NCI-H146 treated with DMSO at 0.1 percent for 48 hours (cell line): ENCODE measurements around the gene PXMP4.

ENCODE experiments used
- DNase-seq: peaks from one replicate; lab custom pipeline; 2025; ENCODE audit not compliant: unreplicated experiment; lab: John Stamatoyannopoulos, UW

PXMP4 gene

DNA sequence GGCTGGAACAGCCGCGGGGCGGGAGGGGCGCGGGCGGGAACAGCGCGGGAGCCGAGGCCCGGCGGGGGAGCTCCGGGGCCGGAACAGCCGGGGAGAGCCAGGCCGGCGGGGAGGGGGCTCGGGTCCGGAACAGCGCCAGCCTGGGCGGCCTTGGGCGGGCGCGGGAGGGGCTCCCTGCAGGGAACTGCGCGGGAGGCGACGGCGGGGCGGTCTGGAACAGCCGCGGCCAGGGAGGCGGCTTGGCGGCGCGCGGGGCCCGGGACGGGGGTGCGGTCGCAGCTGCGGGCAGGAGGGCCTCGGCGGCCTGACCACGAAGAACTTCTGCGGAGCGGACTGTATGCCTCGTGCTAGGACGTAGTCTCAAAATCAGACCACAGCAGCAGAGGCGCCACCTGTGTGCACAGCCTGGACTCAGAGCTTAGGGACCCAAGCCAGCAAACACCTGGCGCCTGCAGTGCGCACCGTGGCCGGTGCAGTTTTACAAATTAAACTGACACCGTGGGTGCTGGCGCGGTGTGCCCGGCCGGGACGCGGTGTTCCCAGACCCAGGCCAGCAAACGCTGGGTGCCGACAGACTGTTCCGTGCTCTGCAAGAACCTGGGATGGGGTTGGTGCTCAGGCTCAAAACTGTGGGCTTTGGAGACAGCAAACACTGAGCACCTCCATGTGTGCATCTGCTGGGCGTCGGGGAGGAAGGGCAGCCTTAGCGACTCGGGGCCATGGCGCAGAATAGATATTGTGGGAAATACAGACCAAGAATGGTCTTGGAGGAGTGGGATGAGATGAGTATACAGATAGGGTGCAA is 12.3 kb upstream of the PXMP4 start:
- peak; percentile 85 for DNase-seq

DNA sequence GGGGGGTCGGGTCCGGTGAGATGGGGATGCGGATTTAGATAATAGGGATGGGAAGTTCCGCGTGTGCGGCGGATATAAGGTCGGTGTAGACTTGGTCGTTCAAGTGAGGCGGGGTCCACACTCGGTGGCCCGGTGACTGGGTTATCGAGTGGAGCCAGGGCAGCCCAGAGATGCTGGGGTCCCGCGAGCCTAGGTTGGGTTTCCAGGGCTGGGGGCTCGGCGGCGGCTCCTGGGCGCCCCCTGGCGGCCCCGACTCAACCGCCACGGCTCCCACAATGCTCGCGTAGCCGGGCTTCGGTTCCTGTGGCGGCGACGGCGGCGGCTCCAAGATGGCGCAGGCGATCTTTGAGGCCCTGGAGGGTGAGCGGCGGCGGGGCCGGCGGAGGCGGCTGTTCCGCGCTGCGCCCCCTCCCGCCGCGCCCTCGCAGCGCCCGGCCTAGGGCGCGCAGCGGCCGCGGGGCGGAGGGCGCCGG is 11.6 kb upstream of the PXMP4 start, which contains the start of gene ZNF341:
Gene ZNF341, plus strand, starts transcription at position 304 of the 473 bp plus-strand sequence. Its CDS starts 26 bp downstream, at position 330.
- DNase-seq, result peak; percentile 85

DNA sequence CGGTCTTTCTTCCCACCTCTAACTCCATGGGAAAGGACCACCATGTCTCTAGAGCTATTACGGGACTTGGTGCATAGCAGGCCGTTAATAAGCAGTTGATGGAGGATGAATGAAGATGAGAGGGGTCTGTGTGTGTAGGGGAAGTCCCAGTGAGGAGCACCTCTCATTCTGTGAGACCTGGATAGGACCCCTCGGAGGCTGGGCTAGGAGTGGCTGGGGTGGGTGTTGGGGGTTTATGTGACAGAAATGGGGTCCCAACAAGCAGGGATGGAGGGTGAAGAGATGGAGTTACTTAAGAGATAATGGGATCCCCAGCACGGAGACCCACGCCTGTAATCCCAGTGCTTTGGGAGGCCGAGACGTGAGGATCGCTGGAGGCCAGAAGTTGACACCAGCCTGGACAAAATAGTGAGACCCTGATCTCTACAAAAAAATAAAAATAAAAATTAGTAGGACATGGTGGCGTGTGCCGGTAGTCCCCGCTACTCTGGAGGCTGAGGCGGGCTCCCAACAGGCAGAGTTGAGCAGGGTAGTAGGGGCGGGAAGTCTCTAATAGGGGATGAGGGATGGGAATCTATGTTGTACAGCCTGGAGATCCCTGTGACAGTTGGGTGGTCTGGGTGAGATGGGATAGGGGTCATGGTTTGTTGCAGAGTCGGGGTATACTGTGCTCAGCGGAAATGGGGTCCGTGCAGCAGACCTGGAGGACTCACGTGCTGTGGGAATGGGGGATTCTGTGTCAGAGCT is 11.0 kb upstream of the PXMP4 start:
- no peak for DNase-seq

DNA sequence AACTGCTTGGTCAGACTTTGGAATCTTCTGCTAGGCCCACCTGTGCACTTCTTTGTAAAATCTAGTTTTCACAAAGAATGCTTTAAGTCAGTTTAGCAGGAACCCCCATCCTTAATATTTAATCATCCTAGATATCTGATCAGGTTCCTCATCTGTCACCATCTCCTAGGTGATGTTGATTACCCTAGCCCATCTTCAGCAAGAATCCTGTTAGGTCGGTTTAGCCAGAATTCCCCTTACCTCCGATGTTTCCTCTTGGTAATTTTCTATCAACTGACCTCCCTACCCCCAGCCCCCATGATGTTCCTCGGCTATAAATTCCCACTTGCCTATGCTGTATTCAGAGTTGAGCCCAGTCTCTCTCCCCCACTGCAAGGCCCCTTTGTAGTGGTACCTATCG is 9.0 kb upstream of the PXMP4 start:
- no peak for DNase-seq

DNA sequence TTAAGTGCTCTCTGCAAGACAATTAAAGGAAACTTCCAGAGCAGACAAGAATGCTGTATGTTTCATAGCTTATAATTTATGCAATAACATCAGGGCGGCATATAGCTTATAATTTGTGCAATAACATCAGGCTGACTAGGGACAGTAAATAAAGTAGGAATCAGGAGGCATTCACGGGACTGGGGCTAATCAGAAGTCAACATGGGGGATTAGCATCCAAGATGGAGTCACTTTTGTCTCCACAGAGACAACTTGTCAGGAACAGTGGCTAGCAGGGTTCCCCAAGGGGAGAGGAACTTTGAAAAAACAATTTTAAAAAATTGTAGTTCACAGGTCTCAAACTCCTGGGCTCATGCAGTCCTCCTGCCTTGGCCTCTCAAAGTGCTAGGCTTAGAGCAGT is 8.4 kb upstream of the PXMP4 start:
- no peak for DNase-seq

DNA sequence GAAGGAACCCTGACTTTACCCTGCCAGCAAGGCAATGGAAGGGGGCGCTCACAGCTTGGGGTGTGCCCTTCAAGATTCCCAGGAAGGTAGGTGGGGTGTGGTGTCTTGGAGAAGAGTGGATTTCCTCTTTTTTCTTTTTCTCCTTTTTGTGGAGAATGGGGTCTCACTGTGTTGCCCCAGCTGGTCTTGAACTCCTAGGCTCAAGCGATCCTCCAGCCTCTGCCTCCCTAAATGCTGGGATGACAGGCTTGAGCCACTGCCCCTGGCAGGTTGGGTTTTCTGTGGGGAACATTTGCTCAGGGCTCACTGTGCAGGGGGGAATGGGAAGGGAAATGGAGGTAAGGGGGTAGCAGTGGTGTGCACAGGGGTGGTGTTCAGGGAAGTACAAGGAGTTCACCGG is 7.7 kb upstream of the PXMP4 start:
- DNase-seq, result no peak

DNA sequence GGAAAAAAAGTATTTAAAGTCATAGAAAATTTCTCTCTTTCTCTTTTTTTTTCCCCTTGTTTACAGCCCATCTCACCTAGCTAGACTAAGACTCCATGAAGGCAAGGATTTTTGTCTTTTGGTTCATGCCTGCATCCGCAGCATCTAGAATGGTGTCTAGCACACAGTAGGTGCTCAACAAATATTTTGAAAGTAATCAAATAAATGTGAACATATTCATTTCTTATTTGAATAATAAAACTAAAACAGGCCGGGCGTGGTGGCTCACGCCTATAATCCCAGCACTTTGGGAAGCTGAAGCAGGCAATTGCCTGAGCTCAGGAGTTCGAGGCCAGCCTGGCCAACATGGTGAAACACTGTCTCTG is 7.0 kb upstream of the PXMP4 start:
- DNase-seq, result no peak

DNA sequence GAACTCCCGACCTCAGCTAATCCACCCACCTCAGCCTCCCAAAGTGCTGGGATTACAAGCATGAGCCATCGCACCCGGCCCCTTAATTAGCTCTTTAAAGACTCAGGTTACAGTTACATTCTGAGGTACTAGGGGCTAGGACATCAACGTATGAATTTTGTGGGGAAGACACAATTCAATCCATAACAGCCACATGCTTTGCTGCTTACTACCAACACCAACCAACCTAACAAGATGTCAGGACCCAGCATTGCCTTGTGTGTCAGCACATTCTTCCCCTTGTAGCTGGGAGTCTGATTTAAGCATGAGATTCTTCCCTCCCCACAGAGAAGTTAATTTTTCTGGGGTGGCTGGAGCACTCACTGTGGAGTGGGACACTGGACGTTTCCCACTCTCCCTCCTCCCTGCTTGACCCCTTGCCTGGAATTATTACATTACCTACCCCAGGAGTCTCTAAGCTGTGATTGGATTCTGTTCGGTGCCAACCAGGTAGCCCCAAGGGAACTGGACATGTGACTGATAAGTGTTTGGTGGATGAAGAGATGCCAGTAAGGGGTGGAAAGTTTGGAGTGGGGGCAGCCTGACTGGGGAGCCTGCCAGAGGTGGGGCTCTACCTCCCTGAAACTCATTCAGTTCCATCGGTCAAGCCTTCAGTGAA is 5.6 kb upstream of the PXMP4 start:
- no peak for DNase-seq

DNA sequence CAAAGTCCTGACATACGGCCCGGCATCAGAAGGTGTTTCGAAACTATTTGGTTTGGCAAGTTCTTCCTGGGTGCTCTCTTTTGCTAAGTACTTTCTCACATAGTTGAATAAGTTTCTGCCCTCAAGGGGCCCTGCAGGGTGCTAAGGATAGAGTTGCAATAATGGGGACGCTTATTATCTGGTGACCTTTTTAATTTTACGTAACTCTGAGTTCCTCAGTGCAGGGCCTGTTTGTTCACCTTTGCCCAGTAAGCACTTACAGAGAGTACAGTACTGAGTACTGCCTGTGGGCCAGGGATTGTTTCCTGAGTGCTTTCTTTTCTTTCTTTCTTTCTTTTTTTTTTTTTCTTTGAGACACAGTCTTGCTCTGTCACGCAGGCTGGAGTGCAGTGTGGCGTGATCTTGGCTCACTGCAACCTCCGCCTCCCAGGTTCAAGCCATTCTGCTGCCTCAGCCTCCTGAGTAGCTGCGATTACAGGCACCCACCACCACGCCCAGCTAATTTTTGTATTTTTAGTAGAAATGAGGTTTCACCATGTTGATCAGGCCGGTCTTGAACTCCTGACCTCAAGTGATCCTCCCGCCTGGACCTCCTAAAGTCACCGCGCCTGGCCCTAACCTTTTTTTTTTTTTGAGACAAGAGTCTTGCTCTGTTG is 4.5 kb upstream of the PXMP4 start:
- no peak for DNase-seq

DNA sequence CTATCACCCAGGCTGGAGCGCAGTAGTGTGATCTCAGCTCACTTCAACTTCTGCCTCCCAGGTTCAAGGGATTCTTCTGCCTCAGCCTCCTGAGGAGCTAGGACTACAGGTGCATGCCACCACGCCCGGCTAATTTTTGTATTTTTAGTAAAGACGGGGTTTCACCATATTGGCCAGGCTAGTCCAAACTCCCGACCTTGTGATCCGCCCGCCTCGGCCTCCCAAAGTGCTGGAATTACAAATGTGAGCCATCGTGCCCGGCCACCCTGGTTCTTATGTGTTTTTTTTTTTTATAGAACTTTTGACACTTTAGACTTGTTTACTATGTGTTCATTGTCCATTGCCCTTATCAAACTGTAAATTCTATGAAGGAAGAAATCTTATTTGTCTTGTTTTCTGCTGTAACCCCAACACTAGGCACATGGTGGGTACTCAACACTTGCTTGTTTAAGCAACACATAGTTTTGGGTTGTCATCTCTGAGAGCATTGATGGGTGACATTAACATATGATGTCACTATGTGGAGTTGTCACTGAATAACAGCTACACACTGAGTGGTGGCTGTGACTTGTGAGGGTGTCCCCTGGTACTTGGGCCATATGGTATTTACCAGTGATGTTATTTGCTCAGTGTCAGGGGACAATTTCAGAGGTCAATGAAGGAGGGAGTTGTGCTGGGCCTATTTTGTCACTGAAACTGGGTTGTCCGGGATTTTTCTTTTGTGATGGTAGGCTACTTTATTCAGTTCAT is 1.5 kb upstream of the PXMP4 start:
- DNase-seq, result no peak

DNA sequence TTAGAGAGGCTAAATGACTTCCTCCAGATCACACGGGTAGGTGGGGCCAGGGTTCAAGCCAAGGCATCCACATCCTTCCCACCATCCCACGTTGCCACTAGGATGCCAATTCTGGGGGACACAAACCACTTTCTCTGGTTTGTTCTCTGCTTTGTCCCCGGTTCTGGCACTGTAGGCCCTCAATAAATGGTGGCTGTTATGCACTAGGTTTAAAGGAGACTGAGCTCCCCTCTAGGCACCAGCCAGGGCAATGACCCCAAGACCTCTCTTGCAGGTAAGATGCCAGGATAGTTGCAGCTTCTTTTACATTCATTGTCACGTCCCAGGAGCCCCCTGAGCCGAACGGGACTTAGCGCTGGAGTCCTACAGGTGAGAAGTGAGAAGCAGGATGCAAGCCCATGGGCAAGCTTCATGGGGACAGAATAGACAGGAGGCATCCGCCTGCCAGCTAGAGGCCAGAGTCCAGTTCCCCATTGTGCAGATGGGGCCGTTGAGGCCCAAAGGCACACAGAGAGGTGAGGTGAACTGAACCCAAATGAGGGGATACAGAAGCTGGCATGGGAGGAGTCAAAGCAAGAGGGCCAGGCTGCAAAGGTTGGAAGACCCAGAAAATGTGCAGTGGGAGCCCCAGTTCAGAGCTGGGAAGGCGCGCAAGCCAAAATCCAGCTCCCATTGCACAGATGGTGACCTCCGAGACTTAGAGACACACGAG is 677 bp downstream of the PXMP4 start:
- no peak for DNase-seq

DNA sequence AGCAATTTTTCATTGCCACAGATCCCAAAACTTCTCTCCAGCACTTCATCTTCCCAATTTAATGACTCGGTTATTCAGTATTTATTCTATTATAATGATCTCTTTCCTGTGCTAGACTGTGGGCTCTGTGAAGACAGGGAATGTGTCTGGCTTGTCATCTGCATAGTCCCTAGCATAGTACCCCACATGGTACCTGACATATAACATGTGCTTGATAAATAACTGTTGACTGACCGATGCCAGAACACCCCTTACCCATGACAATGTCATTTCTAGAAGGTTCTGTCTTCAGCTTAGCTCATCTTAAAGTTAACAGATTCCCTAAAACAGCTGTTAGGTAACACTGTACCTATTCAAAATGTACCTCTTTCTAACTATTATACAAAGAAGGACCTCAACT is 3.6 kb downstream of the PXMP4 start:
- no peak for DNase-seq

DNA sequence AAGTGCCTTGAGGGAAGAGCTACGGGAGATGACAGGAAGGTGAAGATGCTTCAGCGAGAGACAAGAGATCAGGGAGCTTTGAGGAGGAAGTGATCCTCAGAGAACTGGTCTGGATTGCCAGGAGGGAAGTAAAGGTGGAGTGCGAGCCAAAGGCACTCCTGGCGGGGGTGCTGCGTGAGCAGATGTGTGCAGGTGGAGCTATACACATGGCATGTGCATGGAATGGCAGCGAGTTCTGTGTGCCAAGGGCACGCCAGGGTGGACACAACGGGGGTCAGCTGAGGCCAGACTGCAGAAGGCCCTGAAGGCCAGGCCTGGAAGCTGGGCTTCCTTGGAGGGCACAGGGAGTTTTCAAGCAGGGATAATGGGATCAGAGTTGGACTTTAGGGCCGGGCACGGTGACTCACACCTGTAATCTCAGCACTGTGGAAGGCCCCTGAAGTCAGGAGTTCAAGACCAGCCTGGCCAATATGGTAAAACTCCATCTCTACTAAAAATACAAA is 6.2 kb downstream of the PXMP4 start:
- no peak for DNase-seq

DNA sequence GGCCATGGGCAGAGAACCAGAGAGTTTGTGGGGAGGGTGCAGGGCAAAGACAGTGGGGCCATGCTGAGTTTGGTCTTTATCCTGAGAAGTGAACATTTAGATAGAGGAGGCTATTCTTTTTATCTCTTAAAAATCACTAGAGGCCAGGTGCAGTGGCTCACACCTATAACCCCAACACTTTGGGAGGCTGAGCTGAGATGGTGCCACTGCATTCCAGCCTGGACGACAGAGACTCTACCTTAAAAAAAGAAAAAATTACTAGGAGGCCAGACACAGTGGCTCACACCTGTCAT is 8.7 kb downstream of the PXMP4 start:
- no peak for DNase-seq

DNA sequence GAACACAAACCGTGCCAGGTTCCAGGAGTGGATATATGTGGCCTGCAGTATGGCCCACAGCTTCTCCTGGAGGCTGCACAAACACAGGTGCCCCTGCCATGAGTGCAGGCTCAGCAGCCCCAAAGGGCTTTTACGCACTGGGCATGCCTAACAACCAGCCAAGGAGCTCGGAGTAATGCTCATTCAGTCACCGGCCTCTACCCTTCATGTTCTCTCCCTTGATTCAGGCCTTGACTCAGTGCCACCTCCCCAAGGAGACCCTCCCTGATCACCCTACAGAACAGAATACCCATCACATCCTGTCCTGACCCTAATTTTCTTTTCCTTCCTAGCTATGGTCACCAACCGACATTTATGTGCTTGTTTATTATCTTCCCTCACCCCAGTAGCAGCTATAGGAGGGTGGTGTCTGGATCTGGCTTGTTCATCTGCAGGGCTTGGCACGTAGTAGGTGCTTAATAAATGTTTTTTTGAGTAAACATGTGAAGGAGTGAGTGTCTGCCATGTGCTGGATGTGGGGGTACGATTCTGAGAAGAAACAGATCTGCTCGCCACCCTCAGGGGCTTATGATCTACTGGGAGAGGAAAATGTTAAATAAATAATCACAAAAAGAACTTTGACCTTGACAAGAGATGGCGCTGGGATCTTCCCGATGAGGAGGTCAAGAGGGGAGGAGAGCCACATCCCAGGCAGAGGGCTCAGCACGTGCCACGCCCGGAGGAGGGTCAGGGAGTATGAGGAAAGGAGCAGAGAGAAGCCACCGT is 9.2 kb downstream of the PXMP4 start:
- DNase-seq, result no peak

DNA sequence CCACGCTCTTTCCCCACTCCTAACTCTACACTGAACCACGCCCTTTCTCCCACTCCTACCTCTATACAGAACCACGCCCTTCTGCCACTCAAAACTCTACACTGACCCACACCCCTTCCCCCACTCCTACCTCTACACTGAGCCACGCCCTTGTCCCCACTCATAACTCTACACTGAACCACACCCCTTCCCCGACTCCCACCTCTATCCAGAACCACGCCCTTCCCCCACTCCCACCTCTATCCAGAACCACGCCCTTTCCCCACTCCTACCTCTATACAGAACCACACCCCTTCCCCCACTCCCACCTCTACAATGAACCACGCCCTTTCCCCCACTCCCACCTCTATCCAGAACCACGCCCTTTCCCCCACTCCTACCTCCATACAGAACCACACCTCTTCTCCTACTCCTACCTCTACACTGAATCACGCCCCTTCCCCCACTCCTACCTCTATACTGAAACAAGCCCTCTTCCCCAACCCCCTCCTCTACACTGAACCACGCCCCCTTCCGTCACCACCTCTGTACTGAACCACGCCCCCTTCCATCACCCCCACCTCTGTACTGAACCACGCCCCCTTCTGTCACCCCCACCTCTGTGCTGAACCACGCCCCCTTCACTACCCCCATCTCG is 10.1 kb downstream of the PXMP4 start:
- DNase-seq, result no peak

DNA sequence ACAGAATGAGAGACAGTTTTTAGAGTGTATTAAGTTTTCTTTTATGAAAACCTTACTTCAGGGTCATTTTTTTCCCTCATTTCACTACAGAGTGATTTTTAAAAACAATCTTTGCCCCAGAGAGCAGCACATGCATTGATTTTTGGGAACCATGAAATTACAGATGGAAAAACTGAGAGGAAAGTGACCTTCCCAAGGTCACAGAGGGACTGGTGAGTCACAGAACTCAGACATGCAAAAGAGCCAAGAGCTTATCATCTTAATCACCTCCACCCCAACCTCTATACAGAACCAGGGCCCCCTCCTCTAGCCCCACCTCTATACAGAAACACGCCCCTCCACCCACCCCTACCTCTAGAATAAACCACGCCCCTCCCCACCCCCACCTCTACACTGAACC is 10.7 kb downstream of the PXMP4 start:
- no peak for DNase-seq

DNA sequence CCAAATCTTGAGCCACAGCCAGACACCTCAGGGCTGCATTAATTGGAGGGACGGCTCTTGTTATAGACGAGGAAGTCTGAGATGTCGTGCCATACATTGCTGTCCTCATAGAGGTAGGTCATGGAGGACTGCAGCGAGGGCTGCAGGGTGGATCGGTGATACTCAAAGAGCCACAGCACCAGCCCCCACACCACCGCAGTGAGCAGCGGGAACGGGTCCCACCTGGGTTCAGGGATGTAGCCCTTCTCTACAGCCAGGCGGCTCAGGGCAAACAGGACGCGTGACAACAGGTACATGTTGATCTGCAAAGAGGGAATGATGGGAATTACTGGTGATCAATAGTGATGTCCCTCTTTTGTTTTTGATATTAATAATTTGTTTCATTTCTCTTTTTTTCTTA is 12.4 kb downstream of the PXMP4 start:
- no peak for DNase-seq
